GM21717 (cell line): ENCODE measurements around the gene FHDC1.

ENCODE experiments used
- ATAC-seq: cut with Tn5 transposase; IDR thresholded peaks from one replicate; pipeline ENCODE4 v1.9.1; 2021; ENCODE audit warnings: mild to moderate bottlenecking, moderate library complexity; ENCODE audit not compliant: unreplicated experiment

The FHDC1 gene

GRCh38 chr4:152929888-152930287 lies 6.2 kb upstream of the FHDC1 start:
- no peak for ATAC-seq

GRCh38 chr4:152935143-152935542 lies 980 bp upstream of the FHDC1 start:
- ATAC-seq, result no peak

GRCh38 chr4:152936446-152937335 lies 568 bp downstream of the FHDC1 start:
- ATAC-seq, result no peak

DNA sequence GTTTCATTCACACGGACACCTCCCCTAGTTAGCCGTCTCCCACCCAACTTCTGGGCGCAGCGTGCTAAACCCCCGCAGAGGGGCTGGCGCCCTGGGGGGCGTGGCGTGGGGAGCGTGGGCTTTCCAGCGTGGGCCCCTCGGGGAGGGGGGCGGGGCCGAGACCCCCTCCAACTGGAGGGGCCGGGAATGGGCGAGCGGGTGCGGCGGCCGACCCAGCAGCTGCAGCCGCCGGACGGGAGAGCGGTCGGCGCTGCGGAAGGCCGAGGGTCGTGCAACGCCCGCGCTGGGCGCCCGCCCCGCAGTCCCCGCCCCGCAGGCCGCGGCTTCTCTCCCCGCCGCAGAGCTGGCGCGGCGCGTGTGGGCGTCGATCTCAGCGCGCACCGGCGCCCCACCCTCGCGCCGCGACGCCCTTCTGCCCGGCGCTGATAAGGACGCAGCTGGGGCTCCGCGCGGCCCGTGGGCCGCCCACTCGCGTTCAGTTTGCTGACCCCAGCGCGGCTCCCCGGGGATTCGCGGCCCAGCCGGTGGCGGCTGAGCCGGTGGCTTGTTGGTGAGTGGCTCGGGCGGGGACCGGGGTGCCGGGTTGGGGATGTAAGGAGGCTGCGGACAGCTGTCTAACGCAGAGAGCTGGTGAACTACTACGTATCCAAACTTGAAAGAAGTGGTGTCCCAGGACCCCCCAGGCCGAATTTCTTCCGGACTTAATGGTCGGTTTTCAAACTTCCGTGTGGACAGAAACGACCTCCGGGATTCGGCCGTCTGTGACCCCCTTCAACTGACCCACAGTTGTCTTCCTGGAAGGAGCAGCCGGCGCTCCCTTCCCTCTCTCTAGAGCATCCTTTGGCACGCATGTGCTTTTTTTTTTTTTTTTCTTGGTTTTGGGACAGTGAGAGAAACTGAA lies 1.5 kb downstream of the FHDC1 start:
- no peak for ATAC-seq

GRCh38 chr4:152938237-152938947 lies 2.3 kb downstream of the FHDC1 start:
- no peak for ATAC-seq

- no peak for ATAC-seq
These were observed 3.5 kb downstream of the FHDC1 start for GRCh38 chr4:152939621-152940020.

- no peak for ATAC-seq
These were observed 4.3 kb downstream of the FHDC1 start for GRCh38 chr4:152940461-152940860.

DNA sequence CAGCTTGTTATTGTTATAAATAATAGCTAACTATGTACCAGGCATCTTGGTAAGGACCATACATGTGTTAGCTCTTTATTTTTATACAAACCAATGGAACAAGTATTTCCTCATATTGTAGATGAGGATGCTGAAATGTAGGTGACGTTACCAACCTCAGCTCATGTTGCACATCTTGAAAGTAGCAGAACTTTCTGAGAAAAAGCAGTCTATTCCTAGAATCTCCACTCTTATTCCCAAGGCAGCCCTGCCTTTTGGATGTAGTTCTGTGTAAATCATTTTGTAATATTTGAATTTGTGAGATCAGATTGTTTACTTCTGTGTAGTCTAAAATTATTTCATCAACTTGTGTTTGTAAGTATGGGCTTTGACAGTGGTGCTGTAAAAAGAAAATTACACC lies 5.3 kb downstream of the FHDC1 start:
- no peak for ATAC-seq

GRCh38 chr4:152942346-152942745 lies 6.2 kb downstream of the FHDC1 start:
- ATAC-seq, result no peak

DNA sequence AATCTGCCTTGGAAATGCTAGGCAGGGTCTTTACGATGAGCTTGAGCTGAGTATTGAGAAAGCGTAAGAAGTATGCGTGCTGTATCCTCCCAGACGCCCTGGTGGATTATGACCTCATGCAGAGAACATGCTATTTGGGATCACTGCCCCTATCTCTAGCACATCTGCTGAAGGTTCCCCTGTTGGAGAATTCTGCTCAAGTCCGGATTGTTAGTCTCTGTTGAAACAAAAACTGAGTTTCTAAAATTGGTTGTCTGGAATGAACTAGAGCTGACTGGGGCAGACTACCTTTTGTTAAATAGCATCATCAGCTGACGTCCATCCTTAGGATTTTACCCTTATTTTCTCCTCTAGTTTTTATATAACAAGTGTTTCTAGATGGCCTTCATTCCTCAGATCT lies 7.5 kb downstream of the FHDC1 start:
- no peak for ATAC-seq

DNA sequence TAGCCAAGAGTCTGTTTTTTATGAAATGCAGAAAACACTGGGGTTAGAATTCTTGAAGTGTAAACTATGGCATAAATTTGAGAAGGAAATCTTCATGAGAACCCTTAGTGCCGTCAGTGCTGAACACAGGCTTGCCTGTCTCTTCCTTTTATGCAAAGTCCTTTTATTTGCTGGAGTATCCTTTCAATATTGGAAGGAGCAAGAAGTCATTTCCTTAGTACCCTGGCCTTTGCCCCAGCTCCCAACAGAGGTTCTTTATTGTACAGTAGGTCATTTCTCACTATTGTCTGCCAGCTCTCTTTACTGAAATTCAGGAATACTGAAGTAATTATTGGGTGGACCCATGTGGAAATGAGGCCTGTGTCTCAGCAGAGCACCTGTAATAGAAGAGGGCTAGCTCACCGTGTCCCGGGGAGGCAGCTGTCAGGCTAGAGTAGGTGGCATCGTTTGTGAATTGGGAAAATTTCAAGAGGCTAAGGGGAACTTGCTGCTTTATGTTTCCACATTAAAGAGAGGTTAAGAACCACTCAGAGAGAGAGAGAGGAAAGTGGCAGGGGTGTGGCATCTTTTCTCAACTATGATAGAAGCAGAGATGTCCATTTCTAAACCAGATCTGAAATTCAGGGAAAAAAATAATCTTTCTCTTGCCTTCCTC lies 8.7 kb downstream of the FHDC1 start:
- ATAC-seq, result no peak

DNA sequence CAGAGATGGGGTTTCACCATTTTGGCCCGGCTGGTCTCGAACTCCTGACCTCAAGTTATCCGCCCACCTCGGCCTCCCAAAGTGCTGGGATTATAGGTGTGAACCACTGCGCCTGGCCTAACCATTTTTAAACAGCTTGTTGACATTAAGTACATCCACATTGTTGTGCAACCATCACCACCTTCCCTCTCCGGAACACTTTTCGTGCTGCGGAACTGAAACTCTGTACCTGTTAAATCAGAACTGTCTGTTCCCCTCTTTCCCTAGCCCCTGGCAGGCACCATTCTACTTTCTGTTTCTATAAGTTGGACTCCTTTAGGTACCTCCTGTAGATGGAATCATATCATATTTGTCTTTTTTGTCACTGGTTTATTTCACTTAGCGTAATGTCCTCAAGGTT lies 9.5 kb downstream of the FHDC1 start:
- no peak for ATAC-seq

DNA sequence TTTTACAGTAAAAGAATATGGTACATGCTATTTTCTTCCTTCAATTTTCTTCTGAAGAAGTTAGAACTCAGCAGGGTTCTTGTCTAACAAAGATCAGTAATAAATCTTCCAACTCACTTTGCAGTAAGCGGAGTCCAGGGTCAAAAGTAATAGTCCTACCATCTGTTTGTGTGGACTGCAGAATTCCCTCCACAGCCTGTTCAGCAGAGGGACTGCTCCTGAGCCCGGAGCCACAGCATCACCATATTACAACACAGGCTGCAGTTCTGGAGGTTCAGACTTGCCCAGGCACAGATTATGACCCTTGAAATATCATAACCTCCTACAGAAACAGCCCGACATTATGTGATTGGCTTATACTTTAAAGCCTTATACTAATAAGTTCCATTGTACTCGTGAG lies 10.3 kb downstream of the FHDC1 start:
- ATAC-seq, result no peak

GRCh38 chr4:152947311-152947710 lies 11.2 kb downstream of the FHDC1 start:
- ATAC-seq, result no peak

GRCh38 chr4:152949930-152950329 lies 13.8 kb downstream of the FHDC1 start:
- no peak for ATAC-seq

DNA sequence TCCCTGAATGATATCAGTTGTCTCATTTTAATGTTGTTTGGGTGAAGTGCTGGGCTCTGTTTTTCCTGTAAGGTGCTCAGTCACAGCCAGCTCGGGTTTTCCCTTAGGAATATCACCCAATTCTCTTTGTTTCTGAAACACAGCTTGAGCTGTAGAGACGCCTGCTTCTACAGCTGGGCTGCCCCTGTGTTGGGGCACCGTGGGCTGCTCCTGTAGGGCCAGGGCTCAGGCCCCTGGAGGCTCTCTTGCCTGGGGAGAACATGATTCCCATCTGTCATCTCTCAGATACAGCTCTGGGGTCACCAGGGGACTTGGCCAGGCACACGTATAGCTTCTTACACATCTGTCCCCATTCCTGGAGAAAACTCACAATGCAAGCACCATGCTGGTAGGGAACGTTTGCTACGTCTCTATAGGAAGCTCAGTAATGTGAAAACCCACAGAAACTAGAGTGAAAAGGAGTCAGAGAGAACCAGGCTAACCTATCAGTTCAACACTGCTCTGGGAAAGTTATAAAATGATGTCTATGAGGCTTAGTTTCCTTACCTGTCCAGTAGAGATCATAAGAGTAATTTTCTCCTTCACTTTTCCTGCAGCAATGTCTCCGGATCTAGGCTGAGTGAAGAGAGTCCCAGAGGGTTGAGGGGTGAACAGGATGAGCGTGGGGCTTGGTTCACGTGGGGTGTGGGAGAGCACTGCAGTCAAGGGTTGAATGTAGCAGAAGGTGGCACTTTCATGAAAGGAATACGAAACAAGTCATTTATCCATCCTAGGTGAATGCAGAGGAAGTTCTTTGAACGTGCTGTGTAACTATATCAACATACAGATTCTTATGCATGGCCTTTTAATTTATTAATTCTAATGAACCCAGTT lies 14.5 kb downstream of the FHDC1 start:
- no peak for ATAC-seq

DNA sequence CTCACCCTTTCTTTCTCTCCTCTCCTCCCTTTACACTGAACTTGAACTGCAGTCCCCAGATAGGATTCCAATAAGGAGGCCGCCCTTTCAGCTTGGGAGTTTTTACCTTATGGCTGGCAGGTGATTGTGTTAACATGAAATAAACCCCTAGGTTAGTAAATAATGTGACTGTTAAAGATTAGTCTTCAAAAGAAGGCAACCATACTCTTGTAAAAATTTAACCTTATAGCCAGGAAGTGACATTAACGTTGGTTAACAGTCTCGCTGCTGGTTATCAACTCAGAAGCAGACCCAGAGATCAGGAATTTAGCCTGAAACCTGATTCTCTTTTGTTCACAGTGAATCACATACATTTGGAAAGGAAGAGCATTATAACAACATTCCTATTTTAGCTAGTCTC lies 15.2 kb downstream of the FHDC1 start:
- ATAC-seq, result no peak

GRCh38 chr4:152953514-152953913 lies 17.4 kb downstream of the FHDC1 start:
- no peak for ATAC-seq

- no peak for ATAC-seq
These were observed 18.6 kb downstream of the FHDC1 start for GRCh38 chr4:152954741-152955140.

GRCh38 chr4:152956147-152956546 lies 20.0 kb downstream of the FHDC1 start:
- no peak for ATAC-seq
